ENCODE results near the gene MVD. TPM values are rescaled to one million over a fixed set of nuclear protein-coding genes. Genes with fewer than 3 reads are reported as not detected.

MVD gene
- total and polyA plus RNA-seq, 2 donors (not counting 1 experiment from before 2014, with no cell fraction given), result 35.9 to 204 TPM

- Histone ChIP-seq H3K4me1 (ENCODE audit: control insufficient read depth, extremely low read depth, insufficient read depth, low read length) (peaks cover 3% of the 10 kb centered on the region), H3K79me2 (ENCODE audit: control insufficient read depth, insufficient read depth, low read length) (peaks cover 2% of the 10 kb centered on the region), H2AFZ (ENCODE audit: low read length) (no peak overlapping the region), H3K9ac (ENCODE audit: insufficient read depth, low read length) (no peak overlapping the region), H3K27me3 (ENCODE audit: control insufficient read depth, insufficient read depth, low read length) (no peaks in the 10 kb centered on the region), H3K9me3 (ENCODE audit: control insufficient read depth, insufficient read depth, low read depth, low read length) (no peaks in the 10 kb centered on the region), H3K4me3 (replicated peaks in 1 of 4; ENCODE audit: control extremely low read depth in 1 of 4, insufficient read depth in 1 of 4, low read depth in 3 of 4, low read length in 4 of 4) (no peak overlapping the region), H3K4me2 (ENCODE audit: extremely low read depth, insufficient read depth, low read length) (no peak overlapping the region), H4K20me1 (ENCODE audit: control insufficient read depth, extremely low read depth, insufficient read depth, low read length) (no peaks in the 10 kb centered on the region), H3K27ac (ENCODE audit: insufficient read depth, low read length) (no peak overlapping the region), H3K36me3 (ENCODE audit: control insufficient read depth, insufficient read depth, low read length) (peaks cover 13% of the 10 kb centered on the region)
- TF ChIP-seq EZH2 (IDR thresholded peaks at IDR 0.05; ENCODE audit: low read length, missing control alignments), result no peak
- TF ChIP-seq CTCF (conservative IDR thresholded peaks at IDR 0.05 in 1 of 2, IDR thresholded peaks at IDR 0.05 in 1 of 2; ENCODE audit: low read depth in 1 of 2, low read length in 2 of 2), result no peak
- no peak for DNase-seq (ENCODE audit: low read depth in 2 of 2)
Observed at GRCh38 chr16:88618182-88618955, 44.5 kb downstream of the MVD start.

- Histone ChIP-seq H3K36me3 (ENCODE audit: control insufficient read depth, insufficient read depth, low read length) (peaks cover 7% of the 10 kb centered on the region), H3K4me1 (ENCODE audit: control insufficient read depth, extremely low read depth, insufficient read depth, low read length) (peaks cover 3% of the 10 kb centered on the region), H3K9ac (ENCODE audit: insufficient read depth, low read length) (no peak overlapping the region), H3K4me2 (ENCODE audit: extremely low read depth, insufficient read depth, low read length) (no peak overlapping the region), H3K79me2 (ENCODE audit: control insufficient read depth, insufficient read depth, low read length) (peaks cover 2% of the 10 kb centered on the region), H3K27ac (ENCODE audit: insufficient read depth, low read length) (no peak overlapping the region), H3K4me3 (replicated peaks in 1 of 4; ENCODE audit: control extremely low read depth in 1 of 4, insufficient read depth in 1 of 4, low read depth in 3 of 4, low read length in 4 of 4) (no peak overlapping the region), H3K27me3 (ENCODE audit: control insufficient read depth, insufficient read depth, low read length) (no peaks in the 10 kb centered on the region), H3K9me3 (ENCODE audit: control insufficient read depth, insufficient read depth, low read depth, low read length) (no peaks in the 10 kb centered on the region), H2AFZ (ENCODE audit: low read length) (no peak overlapping the region), H4K20me1 (ENCODE audit: control insufficient read depth, extremely low read depth, insufficient read depth, low read length) (no peaks in the 10 kb centered on the region)
- no peak for TF ChIP-seq EZH2 (IDR thresholded peaks at IDR 0.05; ENCODE audit: low read length, missing control alignments)
- TF ChIP-seq CTCF (conservative IDR thresholded peaks at IDR 0.05 in 1 of 2, IDR thresholded peaks at IDR 0.05 in 1 of 2; ENCODE audit: low read depth in 1 of 2, low read length in 2 of 2), result no peak
- no peak for DNase-seq (ENCODE audit: low read depth in 2 of 2)
Observed at GRCh38 chr16:88617268-88618031, 45.4 kb downstream of the MVD start.

- TF ChIP-seq CTCF (conservative IDR thresholded peaks at IDR 0.05 in 1 of 2, IDR thresholded peaks at IDR 0.05 in 1 of 2; ENCODE audit: low read depth in 1 of 2, low read length in 2 of 2) (no peak), EZH2 (IDR thresholded peaks at IDR 0.05; ENCODE audit: low read length, missing control alignments) (no peak)
- peaks cover 2% of the 10 kb centered on the region for H3K36me3 ChIP-seq (ENCODE audit: control insufficient read depth, insufficient read depth, low read length)
- peaks cover 2% of the 10 kb centered on the region for H3K79me2 ChIP-seq (ENCODE audit: control insufficient read depth, insufficient read depth, low read length)
- H3K4me2 ChIP-seq (ENCODE audit: extremely low read depth, insufficient read depth, low read length), result no peak overlapping the region
- no peaks in the 10 kb centered on the region for H4K20me1 ChIP-seq (ENCODE audit: control insufficient read depth, extremely low read depth, insufficient read depth, low read length)
- no peak for DNase-seq (ENCODE audit: low read depth in 2 of 2)
- peaks cover 3% of the 10 kb centered on the region for H3K4me1 ChIP-seq (ENCODE audit: control insufficient read depth, extremely low read depth, insufficient read depth, low read length)
- H3K27me3 ChIP-seq (ENCODE audit: control insufficient read depth, insufficient read depth, low read length), result no peaks in the 10 kb centered on the region
- no peak overlapping the region for H3K9ac ChIP-seq (ENCODE audit: insufficient read depth, low read length)
- no peak overlapping the region for H3K27ac ChIP-seq (ENCODE audit: insufficient read depth, low read length)
- no peak overlapping the region for H3K4me3 ChIP-seq (replicated peaks in 1 of 4; ENCODE audit: control extremely low read depth in 1 of 4, insufficient read depth in 1 of 4, low read depth in 3 of 4, low read length in 4 of 4)
- H3K9me3 ChIP-seq (ENCODE audit: control insufficient read depth, insufficient read depth, low read depth, low read length), result no peaks in the 10 kb centered on the region
- no peak overlapping the region for H2AFZ ChIP-seq (ENCODE audit: low read length)
Observed at GRCh38 chr16:88616736-88617135, 46.2 kb downstream of the MVD start.

Measured in fibroblast of lung (primary cell).